K562 (cell line): ENCODE measurements around the gene C19orf44. TPM values are rescaled to one million over a fixed set of nuclear protein-coding genes. Genes with fewer than 3 reads are reported as not detected.

Source experiments
- ATAC-seq: fragments of 200-7000 bp; cut with Tn5 transposase; 3 replicates; pipeline ENCODE4 v1.9.1; 2020; ENCODE audit warnings: moderate library complexity
- BruUV-seq: library from RNA; stranded (reverse); fragments of 400-500 nt; replicated peaks from 2 replicates; lab custom pipeline; 2021; lab: Mats Ljungman, UMichigan
- CTCF ChIA-PET: fragments of 300-600 bp; formaldehyde crosslinking; extraction: SDS; loops from one replicate; lab custom pipeline; 2021; ENCODE audit warnings: low intra/inter-chr PET ratio; lab: Yijun Ruan, JAX
- POLR2A ChIA-PET: fragments of 300-600, 350-650 bp; sonication (Branson Sonifier 250); formaldehyde crosslinking; extraction: SDS; loops from one replicate; lab custom pipeline; 2021; ENCODE audit warnings: antibody characterized with exemption, inconsistent platforms; lab: Yijun Ruan, JAX
- DNase-seq, 4 experiments: peaks; one replicate each; pipeline versions ENCODE4 v3.0.0 to v3.0.0-alpha.2; 2011 to 2018; ENCODE audit warnings: low spot score in 3 of 4, mixed read lengths in 3 of 4; ENCODE audit errors: extremely low read depth in 1 of 4
- FAIRE-seq: peaks from 2 replicates; lab custom pipeline; 2011; peaks lifted over from hg19 to GRCh38; lab: Jason Lieb, UNC
- H2AFZ ChIP-seq: 2 replicates; pipeline ENCODE4 v1.6.0; 2011; ENCODE audit warnings: low read depth, low read length, control low read depth, inconsistent platforms
- H3K27ac ChIP-seq: fragments of 200-600 bp; 3 replicates; pipeline ENCODE4 v1.8.0; 2011; ENCODE audit warnings: low read depth, mild to moderate bottlenecking, control low read depth, inconsistent platforms, low read length, moderate library complexity, mixed read lengths; ENCODE audit errors: extremely low read depth
- H3K27me3 ChIP-seq, 2 experiments: fragments of 300-600 bp in 1 of 2; 2 replicates in 1 of 2; 3 replicates in 1 of 2; pipeline versions ENCODE4 v1.6.0 to v1.8.0; 2011; ENCODE audit warnings: inconsistent platforms in 2 of 2, low read length in 2 of 2, mild to moderate bottlenecking in 1 of 2, mixed read lengths in 1 of 2, moderate library complexity in 1 of 2; ENCODE audit not compliant: control insufficient read depth in 2 of 2, insufficient read depth in 2 of 2
- H3K36me3 ChIP-seq: fragments of 300-600 bp; 3 replicates; pipeline ENCODE4 v1.8.0; 2011; ENCODE audit warnings: mild to moderate bottlenecking, low read length, inconsistent platforms; ENCODE audit not compliant: control insufficient read depth, insufficient read depth
- H3K4me1 ChIP-seq, 2 experiments: fragments of 200-600 bp in 1 of 2; replicated peaks in 1 of 2; 2 replicates in 1 of 2; 3 replicates in 1 of 2; pipeline versions ENCODE4 v1.5.1 to v1.8.0; 2011; ENCODE audit warnings: inconsistent platforms in 2 of 2, low read length in 2 of 2, mild to moderate bottlenecking in 1 of 2, mixed read lengths in 1 of 2, moderate library complexity in 1 of 2; ENCODE audit not compliant: control insufficient read depth in 2 of 2, insufficient read depth in 2 of 2
- H3K4me2 ChIP-seq: 2 replicates; pipeline ENCODE4 v1.6.1; 2011; ENCODE audit warnings: low read length, control low read depth, inconsistent platforms, mixed read lengths; ENCODE audit not compliant: insufficient read depth
- H3K4me3 ChIP-seq: fragments of 200-600 bp; sonication (generic), shearing (Covaris generic); 2 replicates; pipeline ENCODE4 v1.5.1; 2016; ENCODE audit warnings: control low read depth, inconsistent platforms
- H3K79me2 ChIP-seq: fragments of 200-600 bp; 3 replicates; pipeline ENCODE4 v1.8.0; 2011; ENCODE audit warnings: low read length, inconsistent platforms; ENCODE audit not compliant: control insufficient read depth, insufficient read depth
- H3K9ac ChIP-seq, 2 experiments: 2 replicates each; pipeline versions ENCODE4 v1.6.0 to v1.6.1; 2011; ENCODE audit warnings: low read depth in 2 of 2, low read length in 2 of 2, control low read depth in 1 of 2, inconsistent platforms in 1 of 2, mild to moderate bottlenecking in 1 of 2, mixed read lengths in 1 of 2; ENCODE audit not compliant: insufficient read depth in 1 of 2
- H3K9me1 ChIP-seq: one replicate; pipeline ENCODE4 v1.6.0; 2011; ENCODE audit warnings: inconsistent platforms, mild to moderate bottlenecking, low read length, moderate library complexity; ENCODE audit not compliant: control insufficient read depth, insufficient read depth
- H3K9me3 ChIP-seq: replicated peaks from 2 replicates; pipeline ENCODE4 v1.5.1; 2011; ENCODE audit warnings: low read depth, low read length, inconsistent platforms; ENCODE audit not compliant: control insufficient read depth, insufficient read depth
- H4K20me1 ChIP-seq: replicated peaks from 2 replicates; pipeline ENCODE4 v1.6.1; 2011; ENCODE audit warnings: low read length, inconsistent platforms, mixed read lengths; ENCODE audit not compliant: control insufficient read depth, insufficient read depth
- ELF2 ChIP-seq: fragments of 250-450 bp; sonication (Bioruptor Pico); IDR thresholded peaks from 2 replicates; pipeline ENCODE4 v1.5.0; 2021; ENCODE audit warnings: mild to moderate bottlenecking
- GTF2F1 ChIP-seq: IDR thresholded peaks from 2 replicates; pipeline ENCODE4 v1.6.1; 2011; ENCODE audit warnings: low read depth, low read length, improper control_type of control experiment
- NCOA2 ChIP-seq, 2 experiments: fragments of 450-650 bp; IDR thresholded peaks; 2 replicates each; pipeline ENCODE4 v1.6.1; 2018; ENCODE audit warnings: mild to moderate bottlenecking in 2 of 2, moderate library complexity in 1 of 2; ENCODE audit not compliant: partially characterized antibody in 2 of 2
- NONO ChIP-seq, 2 experiments: fragments of 200-400 bp in 1 of 2; fragments of 450-650 bp in 1 of 2; formaldehyde crosslinking in 1 of 2; IDR thresholded peaks; 2 replicates each; pipeline ENCODE4 v1.6.1; 2017; ENCODE audit warnings: low read depth in 2 of 2, mild to moderate bottlenecking in 2 of 2, moderate library complexity in 2 of 2, low read length in 1 of 2
- SMC3 ChIP-seq: conservative IDR thresholded peaks from 2 replicates; pipeline ENCODE4 v1.6.1; 2011; ENCODE audit warnings: low read depth, low read length, improper control_type of control experiment; ENCODE audit not compliant: insufficient read depth
- SNAPC5 ChIP-seq: fragments of 250-450 bp; sonication (Bioruptor Pico); IDR thresholded peaks from 2 replicates; pipeline ENCODE4 v1.8.0; 2021; ENCODE audit warnings: moderate library complexity, mild to moderate bottlenecking, inconsistent platforms
- SP1 ChIP-seq: sonication (generic); formaldehyde crosslinking; IDR thresholded peaks from 2 replicates; pipeline ENCODE4 v1.8.1; 2022; ENCODE audit warnings: mild to moderate bottlenecking, missing genetic modification reagents
- TAF9B ChIP-seq: fragments of 450-650 bp; IDR thresholded peaks from 2 replicates; pipeline ENCODE4 v1.6.1; 2018; ENCODE audit warnings: mild to moderate bottlenecking; ENCODE audit not compliant: partially characterized antibody
- THRAP3 ChIP-seq: fragments of 450-650 bp; IDR thresholded peaks from 2 replicates; pipeline ENCODE4 v1.6.1; 2016; ENCODE audit warnings: mild to moderate bottlenecking, inconsistent platforms, borderline replicate concordance
- ZNF175 ChIP-seq: fragments of 200-800 bp; sonication (Bioruptor generic); IDR thresholded peaks from 2 replicates; pipeline ENCODE4 v1.6.1; 2016; ENCODE audit warnings: low read depth, mild to moderate bottlenecking, missing genetic modification characterization, missing compliant biosample characterization
- ZNF75A ChIP-seq: fragments of 450-650 bp; formaldehyde crosslinking; IDR thresholded peaks from 2 replicates; pipeline ENCODE4 v1.4.0; 2020; ENCODE audit warnings: mild to moderate bottlenecking
- WGBS: fragments of 100-300 bp; shearing (Covaris generic); methylation state at CpG from one replicate; pipeline ENCODE4 v1.1.6; 2016; ENCODE audit warnings: low coverage, mixed read lengths; ENCODE audit not compliant: insufficient coverage; ENCODE audit errors: missing lambda C conversion rate; 5-methylcytosine and 5-hydroxymethylcytosine counted together
- in situ Hi-C: fragments of 300-500 bp; cut with MboI; formaldehyde crosslinking; loops from 4 replicates; pipeline ENCODE4 v1.15.0; 2018; ENCODE audit warnings: inconsistent platforms, mixed read lengths
- intact Hi-C: fragments of 100-400 bp; cut with micrococcal nuclease; formaldehyde crosslinking; loops from 2 replicates; pipeline ENCODE4 v1.14.2; 2022
- polyA plus RNA-seq, 8 experiments: library from polyadenylated mRNA; depleted of rRNA in 4 of 8; stranded (reverse) in 5 of 8; unstranded in 3 of 8; fragments of >200 nt; fragmentation: Nextera tagmentation in 2 of 8; fragmentation: Illumina TruSeq in 1 of 8; extraction: Ambion mirVana in 2 of 8; extraction: Trizol in 1 of 8; gene quantifications; 2 replicates each; pipeline versions ENCODE4 v1.2.1 to v1.2.3, GENCODE V29; 2011 to 2014; ENCODE audit warnings: inconsistent platforms in 1 of 8, missing spikeins in 1 of 8
- total RNA-seq, 7 experiments: library from RNA; depleted of rRNA in 6 of 7; stranded (reverse); fragments of >200 nt in 6 of 7; fragmentation: Illumina TruSeq in 2 of 7; extraction: Trizol in 2 of 7; gene quantifications; 2 replicates each; pipeline versions ENCODE4 v1.2.1 to v1.2.3, GENCODE V29; 2011 to 2021; ENCODE audit warnings: low replicate concordance in 1 of 7

C19orf44 gene
- total and polyA plus RNA-seq, 9 of the 15 experiments (the other 6 are each of a cell fraction or from before 2014, with no cell fraction given) = 0.41 to 7.7 (median 3.5) TPM

- ChIA-PET CTCF (no interaction called here), POLR2A (interaction anchor here (0.6 to 1.0 kb wide), 2 partner anchors 11 to 92 kb away, joined by 3 read pairs; no protein-coding TSS in a partner anchor)
- Histone ChIP-seq H3K9ac (no peak overlapping the region), H3K36me3 (peaks cover 15% of the 10 kb centered on the region; the same call in 2 of the 3 replicates), H3K9me3 (peaks cover 4% of the 10 kb centered on the region), H3K4me3 (no peak overlapping the region), H3K27me3 (no peaks in the 10 kb centered on the region), H2AFZ (no peak overlapping the region), H3K4me2 (no peak overlapping the region), H3K9me1 (peaks cover 5% of the 10 kb centered on the region), H4K20me1 (peaks cover 49% of the 10 kb centered on the region), H3K79me2 (peaks cover 78% of the 10 kb centered on the region), H3K4me1 (peaks cover 26 to 44% of the 10 kb centered on the region in 2 experiments), H3K27ac (no peak overlapping the region)
- TF ChIP-seq GTF2F1 (no peak), SP1 (no peak), NONO (IDR thresholded peaks at IDR 0.05; ENCODE audit: low read depth in 2 of 2, low read length in 1 of 2) (no peak), ZNF75A (no peak), THRAP3 (no peak), SMC3 (no peak), TAF9B (no peak), SNAPC5 (no peak), ELF2 (CRISPR knock-in tag) (no peak), NCOA2 (IDR thresholded peaks at IDR 0.05; ENCODE audit: partially characterized antibody in 2 of 2) (no peak), ZNF175 (CRISPR knock-in tag) (no peak)
- in situ Hi-C loops (no loop called here), intact Hi-C loops (no loop called here)
- FAIRE-seq = no peak
- no peak for DNase-seq
- 83% methylated on average over 6 of the region's 6 CpGs for WGBS
- no peak for ATAC-seq
- no TSS peak for BruUV-seq
Observed at GRCh38 chr19:16467581-16467980, 28.6 kb upstream of the C19orf44 start.
